SJSA1 (cell line): Measurements from ENCODE around the gene LMAN2. TPM values are rescaled to one million over a fixed set of nuclear protein-coding genes. Genes with fewer than 3 reads are reported as not detected.
"Not testable (repeated sequence)": the region's sequence is repeated elsewhere in the genome, so short reads cannot be mapped to it uniquely, and the experiment has no call there.

Source experiments
- DNase-seq, 2 experiments: peaks; one replicate each; pipeline ENCODE4 v3.0.0-alpha.2; 2015 to 2020; ENCODE audit warnings: low spot score in 2 of 2, low read depth in 1 of 2
- H3K27ac ChIP-seq: fragments of 250-450 bp; sonication (Bioruptor Pico); 2 replicates; pipeline ENCODE4 v1.5.1; 2020; ENCODE audit warnings: mild to moderate bottlenecking, moderate library complexity
- H3K27me3 ChIP-seq: fragments of 250-450 bp; sonication (Bioruptor Pico); replicated peaks from 2 replicates; pipeline ENCODE4 v1.5.1; 2020; ENCODE audit warnings: mild to moderate bottlenecking, moderate library complexity
- H3K36me3 ChIP-seq: fragments of 250-450 bp; sonication (Bioruptor Pico); 2 replicates; pipeline ENCODE4 v1.5.1; 2020; ENCODE audit warnings: mild to moderate bottlenecking
- H3K4me1 ChIP-seq: fragments of 250-450 bp; sonication (Bioruptor Pico); replicated peaks from 2 replicates; pipeline ENCODE4 v1.6.1; 2021; ENCODE audit warnings: mild to moderate bottlenecking
- H3K4me3 ChIP-seq: fragments of 250-450 bp; sonication (Bioruptor Pico); 2 replicates; pipeline ENCODE4 v1.5.1; 2020; ENCODE audit warnings: mild to moderate bottlenecking
- H3K9me3 ChIP-seq: fragments of 250-450 bp; sonication (Bioruptor Pico); replicated peaks from 2 replicates; pipeline ENCODE4 v1.5.1; 2020; ENCODE audit warnings: mild to moderate bottlenecking
- total RNA-seq: library from RNA; depleted of rRNA; stranded (reverse); fragments of >200 nt; shearing (Covaris generic); gene quantifications from 2 replicates; pipeline ENCODE4 v1.2.3, GENCODE V29; 2014

Gene LMAN2
- total RNA-seq, 1 experiment from 2014 or later, result 397 TPM

DNA sequence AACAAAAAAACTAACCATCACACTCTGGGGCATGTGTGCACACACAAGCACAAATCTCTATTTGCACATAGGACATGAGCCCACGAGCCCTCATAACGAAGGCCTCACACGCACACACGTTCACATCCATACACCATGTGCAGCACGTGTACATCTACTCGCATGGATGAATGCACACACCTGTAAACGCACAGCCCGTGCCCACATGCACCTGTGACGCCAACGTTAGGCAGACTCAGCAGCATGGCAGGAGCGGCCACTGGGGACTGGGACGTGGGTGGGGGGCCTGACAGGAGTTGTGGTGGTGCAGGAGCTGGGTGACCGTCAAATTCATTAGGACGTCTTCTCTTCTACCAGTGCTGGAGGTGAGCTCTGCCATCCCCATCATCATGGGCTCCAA, 35.9 kb upstream of the LMAN2 start:
- H3K4me1 ChIP-seq, result peaks cover 21% of the 10 kb centered on the region
- no peaks in the 10 kb centered on the region for H3K36me3 ChIP-seq
- H3K9me3 ChIP-seq, result no peaks in the 10 kb centered on the region
- no peak overlapping the region for H3K4me3 ChIP-seq
- DNase-seq, result no peak
- no peak overlapping the region for H3K27ac ChIP-seq
- H3K27me3 ChIP-seq, result peaks cover 21% of the 10 kb centered on the region

GRCh38 chr5:177386542-177386941, 35.1 kb upstream of the LMAN2 start:
- no peak for DNase-seq
- no peak overlapping the region for H3K4me3 ChIP-seq
- H3K4me1 ChIP-seq, result peaks cover 21% of the 10 kb centered on the region
- no peaks in the 10 kb centered on the region for H3K9me3 ChIP-seq
- H3K27me3 ChIP-seq, result peaks cover 23% of the 10 kb centered on the region
- H3K36me3 ChIP-seq, result no peaks in the 10 kb centered on the region
- no peak overlapping the region for H3K27ac ChIP-seq

DNA sequence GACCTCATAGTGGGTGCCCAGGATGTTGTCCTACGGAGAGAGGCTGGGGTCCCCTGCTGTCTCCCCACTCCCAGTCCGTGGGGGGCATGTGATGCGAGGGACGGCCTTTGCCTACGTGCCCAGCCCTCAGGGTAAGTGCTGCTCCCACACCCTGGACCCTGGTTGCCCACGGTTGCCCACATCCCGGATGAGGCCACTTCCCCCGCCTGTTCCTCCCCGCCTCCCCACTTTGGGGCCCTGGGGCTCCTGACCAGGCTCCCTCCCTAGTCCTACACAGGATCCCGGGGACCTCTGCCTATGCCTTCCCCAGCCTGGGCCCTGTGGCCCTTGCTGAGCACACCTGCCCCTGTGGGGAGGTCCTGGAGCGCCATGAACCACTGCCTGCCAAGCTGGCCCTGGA, 34.3 kb upstream of the LMAN2 start:
- Histone ChIP-seq H3K27ac (no peak overlapping the region), H3K4me1 (peaks cover 21% of the 10 kb centered on the region), H3K27me3 (peaks cover 23% of the 10 kb centered on the region), H3K9me3 (no peaks in the 10 kb centered on the region), H3K4me3 (no peak overlapping the region), H3K36me3 (no peaks in the 10 kb centered on the region)
- DNase-seq, result no peak

- Histone ChIP-seq H3K27me3 (peaks cover 23% of the 10 kb centered on the region), H3K4me1 (peaks cover 17% of the 10 kb centered on the region), H3K9me3 (no peaks in the 10 kb centered on the region), H3K36me3 (no peaks in the 10 kb centered on the region), H3K4me3 (no peak within 1 kb of the TSS), H3K27ac (no peak within 1 kb of the TSS)
- DNase-seq, result no peak
Observed at GRCh38 chr5:177384134-177384533, 32.7 kb upstream of the LMAN2 start, which contains the start of gene SLC34A1. TSS of gene SLC34A1 (plus strand) at chr5:177384434. CDS start at chr5:177385742, 1,308 bp downstream.

GRCh38 chr5:177383181-177383580, 31.7 kb upstream of the LMAN2 start:
- Histone ChIP-seq H3K4me1 (peaks cover 10% of the 10 kb centered on the region), H3K9me3 (no peaks in the 10 kb centered on the region), H3K27me3 (peaks cover 23% of the 10 kb centered on the region), H3K4me3 (no peak overlapping the region), H3K36me3 (no peaks in the 10 kb centered on the region), H3K27ac (no peak overlapping the region)
- DNase-seq, result no peak

DNA sequence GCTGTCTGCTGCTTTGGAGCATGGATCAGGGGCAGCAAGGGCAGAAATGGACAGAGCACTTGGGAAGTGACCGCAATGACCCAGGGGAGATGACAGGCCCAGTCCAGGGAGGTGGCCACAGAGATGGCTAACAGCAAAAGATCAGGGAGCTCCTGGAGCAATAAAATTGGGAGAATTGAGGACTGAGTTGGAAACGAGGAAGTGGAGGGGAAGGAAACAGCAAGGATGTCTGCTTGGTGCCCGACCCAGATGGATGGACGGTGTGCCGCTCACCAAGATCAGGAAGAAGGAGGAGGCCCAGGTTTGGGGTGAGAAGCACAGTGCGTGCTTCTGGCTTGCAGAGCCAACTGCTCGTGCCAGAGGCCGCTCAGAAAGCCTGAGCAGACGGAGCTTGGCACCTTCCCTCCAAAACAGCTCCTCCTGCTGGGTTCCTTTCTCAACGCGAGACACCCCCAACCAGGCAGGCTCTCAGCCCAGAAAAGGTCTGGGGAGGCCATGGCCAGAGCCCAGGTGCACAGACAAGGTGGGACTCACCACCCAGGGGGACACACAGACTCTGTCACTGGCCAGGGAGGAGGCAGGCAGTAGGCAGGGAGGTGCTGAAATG, 31.1 kb upstream of the LMAN2 start:
- DNase-seq, result no peak
- Histone ChIP-seq H3K4me1 (peaks cover 10% of the 10 kb centered on the region), H3K36me3 (no peaks in the 10 kb centered on the region), H3K27ac (no peak overlapping the region), H3K27me3 (peaks cover 23% of the 10 kb centered on the region), H3K9me3 (no peaks in the 10 kb centered on the region), H3K4me3 (no peak overlapping the region)

DNA sequence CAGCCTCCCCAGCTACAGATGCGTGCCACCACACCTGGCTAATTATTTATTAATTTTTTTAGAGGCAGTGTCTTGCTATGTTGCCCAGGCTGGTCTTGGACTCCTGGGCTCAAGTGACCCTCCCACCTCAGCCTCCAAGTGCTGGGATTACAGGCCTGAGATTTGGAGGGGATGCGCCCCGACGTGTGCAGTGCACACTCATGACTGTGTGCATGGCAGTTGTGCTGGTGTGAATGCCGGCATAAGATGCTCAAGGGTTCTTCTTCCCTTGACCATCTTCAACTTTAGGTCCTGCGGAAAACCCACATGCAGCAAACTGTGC, 29.3 kb upstream of the LMAN2 start:
- no peak for DNase-seq
- peaks cover 10% of the 10 kb centered on the region for H3K4me1 ChIP-seq
- peaks cover 23% of the 10 kb centered on the region for H3K27me3 ChIP-seq
- no peaks in the 10 kb centered on the region for H3K36me3 ChIP-seq
- H3K4me3 ChIP-seq, result no peak overlapping the region
- H3K27ac ChIP-seq, result no peak overlapping the region
- H3K9me3 ChIP-seq, result no peaks in the 10 kb centered on the region

- Histone ChIP-seq H3K4me3 (no peak overlapping the region), H3K27ac (no peak overlapping the region), H3K27me3 (peaks cover 21% of the 10 kb centered on the region; the same call in 1 of the 2 replicates), H3K9me3 (no peaks in the 10 kb centered on the region), H3K36me3 (no peaks in the 10 kb centered on the region), H3K4me1 (peaks cover 10% of the 10 kb centered on the region)
- peak in 1 of 2 experiments; percentile 62 for DNase-seq
Observed at GRCh38 chr5:177378884-177379883, 27.7 kb upstream of the LMAN2 start.

DNA sequence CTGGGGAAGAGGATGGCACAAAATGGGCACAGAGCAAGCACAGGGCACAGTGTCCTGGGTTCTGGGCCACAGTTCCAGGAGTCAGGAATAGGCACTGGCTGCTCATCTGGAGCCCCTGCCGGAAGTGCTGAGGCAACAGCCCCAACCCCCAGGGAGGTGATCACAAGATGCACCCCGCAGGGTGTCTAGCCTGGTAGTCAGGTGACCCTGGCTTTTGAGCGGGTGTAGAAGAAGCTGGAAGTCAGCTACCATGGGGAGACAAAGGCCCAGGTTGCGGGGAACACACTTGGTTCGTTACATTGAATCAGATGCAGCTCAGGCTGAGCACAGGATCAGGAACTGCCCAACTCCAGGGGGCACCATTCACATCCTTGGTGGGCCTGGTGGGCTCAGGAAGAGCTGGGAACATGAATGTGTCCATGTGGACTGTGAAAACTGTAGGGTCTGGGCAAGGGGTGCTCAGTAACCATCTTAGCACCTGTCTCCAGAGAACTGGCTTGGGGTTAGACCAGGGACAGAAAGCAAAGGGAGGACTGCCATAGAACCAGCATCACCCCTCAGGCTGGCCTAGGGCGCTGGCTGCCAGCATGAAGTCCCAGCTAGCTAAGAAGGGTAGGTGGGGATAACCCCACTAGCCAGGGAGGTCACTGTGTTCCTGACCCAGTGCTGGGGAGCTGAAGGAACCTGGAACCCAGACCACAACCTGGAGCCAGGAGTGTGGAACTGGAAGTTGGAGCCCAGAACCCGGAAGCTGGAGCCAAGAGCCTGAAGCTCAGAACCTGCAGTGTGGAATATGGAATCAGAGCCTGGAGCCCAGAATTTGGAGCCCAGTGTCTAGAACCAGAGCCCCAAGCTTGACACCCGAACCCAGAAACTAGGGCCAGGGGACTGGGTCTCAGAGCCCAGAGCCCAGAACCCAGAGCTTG, 26.6 kb upstream of the LMAN2 start:
- no peak overlapping the region for H3K4me3 ChIP-seq

DNA sequence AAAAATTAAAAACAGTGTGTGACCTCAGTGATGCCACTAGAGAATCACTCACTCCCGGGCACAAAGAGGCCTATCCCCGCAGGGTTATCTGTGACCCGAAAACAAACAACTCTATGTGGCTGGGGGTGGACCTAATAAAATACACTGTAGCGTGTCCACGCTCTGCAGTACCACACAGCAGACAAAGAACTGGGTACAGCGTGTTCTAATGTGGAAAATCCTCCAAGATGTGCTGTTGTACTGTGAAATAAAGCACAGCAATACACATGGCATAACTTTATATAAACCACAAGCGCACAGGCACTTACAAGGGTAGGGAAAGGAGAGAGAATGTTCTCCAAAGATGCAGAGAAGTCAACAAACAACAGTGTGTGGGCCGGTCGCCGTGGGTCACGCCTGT, 24.6 kb upstream of the LMAN2 start:
- Histone ChIP-seq H3K27me3 (0 out of 2 replicates have a peak, but pooled peaks cover 3% of the 10 kb centered on the region), H3K4me3 (no peak overlapping the region), H3K4me1 (peaks cover 12% of the 10 kb centered on the region), H3K27ac (no peak overlapping the region), H3K9me3 (no peaks in the 10 kb centered on the region), H3K36me3 (no peaks in the 10 kb centered on the region)
- DNase-seq, result no peak

More for the DNA sequence above, 26.6 kb upstream of the LMAN2 start:
- Histone ChIP-seq H3K9me3 (no peaks in the 10 kb centered on the region), H3K27me3 (0 out of 2 replicates have a peak, but pooled peaks cover 11% of the 10 kb centered on the region), H3K27ac (no peak overlapping the region), H3K4me1 (peaks cover 10% of the 10 kb centered on the region), H3K36me3 (no peaks in the 10 kb centered on the region)
- DNase-seq, result no peak

DNA sequence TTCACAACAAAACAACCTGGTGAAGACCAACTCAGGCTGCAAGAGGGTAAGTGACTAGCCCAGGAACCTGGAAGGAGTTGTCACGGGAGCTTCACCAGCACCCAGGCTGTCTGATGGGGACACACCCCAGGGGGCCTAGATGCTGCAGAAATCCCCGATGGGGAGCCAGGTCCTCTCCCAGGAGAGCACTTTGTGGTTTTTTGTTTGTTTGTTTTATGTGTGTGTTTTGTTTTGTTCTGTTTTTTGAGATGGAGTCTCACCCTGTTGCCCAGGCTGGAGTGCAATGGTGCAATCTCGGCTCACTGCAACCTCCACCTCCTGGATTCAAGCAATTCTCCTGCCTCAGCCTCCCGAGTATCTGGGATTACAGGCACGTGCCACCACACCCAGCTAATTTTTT, 24.0 kb upstream of the LMAN2 start:
- peaks cover 14% of the 10 kb centered on the region for H3K4me1 ChIP-seq
- H3K27me3 ChIP-seq, H3K36me3 ChIP-seq, DNase-seq, H3K4me3 ChIP-seq, H3K27ac ChIP-seq, H3K9me3 ChIP-seq: not testable (repeated sequence)

GRCh38 chr5:177374211-177374610, 22.7 kb upstream of the LMAN2 start:
- DNase-seq, result no peak
- Histone ChIP-seq H3K4me1 (peaks cover 6% of the 10 kb centered on the region), H3K36me3 (no peaks in the 10 kb centered on the region), H3K27ac (no peak overlapping the region), H3K9me3 (no peaks in the 10 kb centered on the region), H3K4me3 (no peak overlapping the region), H3K27me3 (0 out of 2 replicates have a peak, but pooled peaks cover 3% of the 10 kb centered on the region)

DNA sequence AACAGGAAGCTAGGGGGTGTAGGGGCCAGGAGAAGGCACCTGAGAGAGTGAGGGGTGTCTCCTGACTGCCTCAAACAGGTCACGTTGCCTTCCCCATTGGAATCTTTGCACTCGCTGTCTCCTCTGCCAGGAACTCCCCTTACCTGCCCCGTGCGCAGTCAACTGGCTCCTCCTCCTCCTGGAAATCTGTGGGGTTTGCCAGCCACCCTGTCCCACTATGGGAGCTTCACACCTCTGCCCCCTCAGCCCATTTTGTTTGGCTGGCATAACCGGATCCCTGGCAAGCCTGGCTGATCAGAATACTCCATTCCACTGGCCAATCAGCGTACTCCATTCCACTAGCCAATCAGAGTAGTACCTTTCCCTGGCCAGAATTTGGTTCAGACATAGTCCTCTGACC, 22.3 kb upstream of the LMAN2 start:
- H3K27me3 ChIP-seq, result 0 out of 2 replicates have a peak, but pooled peaks cover 3% of the 10 kb centered on the region
- H3K27ac ChIP-seq, result no peak overlapping the region
- no peaks in the 10 kb centered on the region for H3K9me3 ChIP-seq
- H3K4me3 ChIP-seq, result no peak overlapping the region
- no peak for DNase-seq
- H3K36me3 ChIP-seq, result no peaks in the 10 kb centered on the region
- H3K4me1 ChIP-seq, result peaks cover 4% of the 10 kb centered on the region
